HG02884 (cell line): ENCODE measurements around the gene SPEM2.

Source experiments
- ATAC-seq: cut with Tn5 transposase; IDR thresholded peaks from one replicate; pipeline ENCODE4 v1.9.1; 2021; ENCODE audit warnings: mild to moderate bottlenecking, moderate library complexity; ENCODE audit not compliant: unreplicated experiment

Gene SPEM2

DNA sequence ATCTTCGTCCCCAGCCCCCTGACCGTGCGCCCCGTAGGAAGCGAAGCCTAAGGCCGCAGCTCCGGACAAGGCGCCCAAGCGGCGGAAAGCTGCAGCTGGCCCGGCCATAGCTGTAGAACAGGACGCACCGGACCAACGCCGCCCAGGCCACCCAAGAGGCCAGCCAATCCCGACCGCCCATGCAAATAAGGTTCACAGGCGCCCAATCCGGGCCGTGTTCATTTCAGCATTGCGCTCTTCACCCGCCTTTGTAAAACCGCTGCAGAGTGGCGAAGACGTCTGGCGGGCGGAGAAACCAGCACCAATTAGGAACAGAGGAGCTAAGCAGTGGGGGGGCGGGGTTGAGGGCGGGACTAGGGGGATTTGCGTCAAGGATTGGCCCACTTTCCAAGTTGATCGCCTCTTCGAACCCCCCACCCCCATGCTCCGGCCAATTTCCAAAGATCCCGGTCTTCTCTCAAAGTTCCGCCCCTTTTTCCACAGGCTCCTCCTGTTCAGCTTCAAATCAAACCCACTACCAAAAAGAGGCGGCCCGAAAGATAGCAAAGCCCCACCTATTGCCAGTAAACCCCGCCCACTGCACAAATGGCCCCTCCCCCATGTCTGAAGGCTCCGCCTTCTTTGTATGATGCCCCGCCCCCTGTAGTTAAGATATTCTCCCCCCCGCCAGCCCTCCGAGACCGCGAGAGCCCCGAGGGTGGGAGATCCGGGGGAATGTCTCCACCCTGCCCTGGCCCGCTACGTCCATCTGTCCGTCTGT, 21.3 kb upstream of the SPEM2 start, which contains the start of gene TMEM256:
Gene TMEM256, minus strand, starts transcription at position 121 of the 760 bp plus-strand sequence. Its CDS starts 13 bp downstream, at position 108.
- ATAC-seq: peak; percentile 91

DNA sequence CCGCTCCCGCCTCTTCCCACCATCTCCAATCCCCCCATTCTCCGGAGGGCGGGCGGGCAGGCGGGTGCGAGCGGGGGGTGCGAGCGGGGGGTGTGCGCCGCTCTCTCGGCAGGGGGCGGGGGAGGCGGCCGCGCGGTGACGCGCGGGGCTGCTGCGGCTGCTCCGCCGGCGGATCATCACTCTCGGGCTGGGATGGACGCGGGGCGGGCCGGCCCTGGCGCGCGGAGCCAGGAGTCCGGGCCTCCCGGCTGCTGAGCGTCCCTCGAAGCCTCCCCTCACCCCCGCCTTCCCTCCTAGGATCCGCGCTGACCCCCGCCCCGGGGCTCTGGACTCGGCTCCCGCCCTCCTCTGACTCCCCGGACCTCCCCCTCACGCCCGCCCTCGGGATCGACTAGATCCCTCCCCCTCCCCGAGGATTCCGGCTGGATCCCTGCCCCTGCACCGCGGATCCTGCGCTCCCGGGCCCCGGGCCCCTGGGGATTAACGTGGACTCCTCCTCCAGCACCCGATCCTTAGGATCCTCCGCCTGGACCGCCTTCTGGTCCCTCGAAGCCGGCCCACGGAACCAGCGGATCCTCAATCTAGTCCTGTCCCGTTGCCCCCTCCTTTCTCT, 20.6 kb upstream of the SPEM2 start:
- ATAC-seq: no peak

DNA sequence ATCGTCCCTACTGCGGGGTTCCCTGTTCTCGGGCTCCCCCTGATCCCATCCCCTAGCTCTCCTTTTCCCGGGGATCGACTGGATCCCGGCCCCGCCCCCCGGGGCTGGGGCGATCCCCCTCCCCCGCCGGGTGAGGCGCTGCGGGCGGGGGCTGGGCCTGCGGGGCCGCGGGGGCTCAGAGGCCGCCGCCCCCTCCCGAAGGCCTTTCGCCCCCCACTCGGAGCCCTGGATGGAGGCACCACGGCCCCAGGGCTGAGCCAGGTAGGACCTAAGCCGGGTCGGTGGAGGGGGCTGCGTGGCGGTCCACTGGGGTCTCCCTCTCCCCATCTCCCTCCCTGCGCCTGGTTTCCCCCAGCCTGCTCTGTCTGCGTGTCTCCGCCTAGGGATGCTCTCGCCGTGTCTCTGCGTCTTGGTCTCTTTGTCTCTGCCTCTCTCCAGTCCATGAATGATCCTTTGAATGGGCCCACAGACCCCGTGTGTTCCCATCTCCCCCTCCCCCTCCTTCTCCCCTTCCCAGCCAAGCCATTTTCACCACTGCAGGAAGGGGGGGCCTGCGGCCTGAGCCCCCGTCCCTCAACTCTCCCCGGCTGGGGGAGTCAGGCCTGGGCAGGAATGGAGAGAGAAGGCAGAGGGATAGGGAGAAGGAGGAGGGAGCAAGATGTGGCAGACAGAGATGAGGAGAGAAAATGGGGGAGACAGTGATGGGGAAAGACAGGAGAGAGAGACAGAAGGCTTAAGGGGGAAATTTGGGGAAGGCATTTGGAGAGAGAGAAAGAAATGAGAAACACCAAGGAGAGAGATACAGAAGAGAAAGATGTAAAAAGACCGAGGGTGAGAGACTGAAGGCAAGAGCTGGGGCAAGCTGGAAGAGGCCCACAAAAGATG, 19.8 kb upstream of the SPEM2 start:
- ATAC-seq: no peak

DNA sequence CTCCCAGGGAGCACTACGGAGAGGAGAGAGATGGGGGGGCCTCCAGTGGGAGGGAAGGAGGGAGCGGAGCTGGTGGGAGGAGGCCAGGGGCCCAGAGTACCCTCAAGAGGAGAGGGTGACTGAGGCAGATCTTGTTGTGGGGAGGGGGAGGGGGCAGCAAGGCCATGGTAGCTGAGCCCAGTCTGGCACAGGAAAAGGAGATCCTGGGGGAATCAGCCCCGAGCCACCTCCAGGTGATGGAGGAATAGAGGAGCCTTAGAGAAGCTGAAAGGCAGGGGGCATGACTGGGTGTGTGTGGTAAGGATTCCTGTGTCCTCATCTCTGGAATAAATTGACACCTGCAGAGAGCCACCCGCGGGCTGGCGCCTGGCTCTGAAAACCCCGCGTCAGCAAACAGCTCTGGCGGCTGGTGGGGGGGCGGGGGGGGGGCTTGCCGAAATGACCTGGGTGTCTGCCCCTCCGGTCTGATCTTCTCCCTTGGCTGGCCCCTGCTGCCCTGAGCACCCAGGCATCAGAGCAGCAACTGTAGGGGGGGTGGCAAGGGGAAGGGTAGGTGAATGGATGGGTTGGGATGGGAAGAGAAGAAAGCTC, 19.1 kb upstream of the SPEM2 start:
- no peak for ATAC-seq

DNA sequence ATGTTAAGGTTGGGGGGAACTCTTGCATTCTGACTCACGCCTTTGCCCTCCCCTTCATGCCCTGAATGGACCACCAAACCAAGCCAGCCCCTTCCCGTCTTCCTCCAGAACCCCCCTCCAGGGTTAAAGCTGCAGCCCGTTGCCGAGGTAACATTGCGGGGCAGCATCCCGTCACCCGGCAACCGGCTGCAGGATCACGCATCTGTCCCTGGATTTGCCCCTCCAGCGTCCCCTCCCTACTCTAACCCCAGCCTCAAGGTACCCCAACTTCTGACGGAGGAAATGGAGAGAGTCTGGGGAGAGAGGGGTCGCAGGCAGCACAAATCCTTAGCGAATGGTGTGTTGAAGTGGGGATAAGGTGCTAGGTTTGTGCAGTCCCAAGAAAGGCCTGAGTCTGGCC, 18.3 kb upstream of the SPEM2 start:
- no peak for ATAC-seq

DNA sequence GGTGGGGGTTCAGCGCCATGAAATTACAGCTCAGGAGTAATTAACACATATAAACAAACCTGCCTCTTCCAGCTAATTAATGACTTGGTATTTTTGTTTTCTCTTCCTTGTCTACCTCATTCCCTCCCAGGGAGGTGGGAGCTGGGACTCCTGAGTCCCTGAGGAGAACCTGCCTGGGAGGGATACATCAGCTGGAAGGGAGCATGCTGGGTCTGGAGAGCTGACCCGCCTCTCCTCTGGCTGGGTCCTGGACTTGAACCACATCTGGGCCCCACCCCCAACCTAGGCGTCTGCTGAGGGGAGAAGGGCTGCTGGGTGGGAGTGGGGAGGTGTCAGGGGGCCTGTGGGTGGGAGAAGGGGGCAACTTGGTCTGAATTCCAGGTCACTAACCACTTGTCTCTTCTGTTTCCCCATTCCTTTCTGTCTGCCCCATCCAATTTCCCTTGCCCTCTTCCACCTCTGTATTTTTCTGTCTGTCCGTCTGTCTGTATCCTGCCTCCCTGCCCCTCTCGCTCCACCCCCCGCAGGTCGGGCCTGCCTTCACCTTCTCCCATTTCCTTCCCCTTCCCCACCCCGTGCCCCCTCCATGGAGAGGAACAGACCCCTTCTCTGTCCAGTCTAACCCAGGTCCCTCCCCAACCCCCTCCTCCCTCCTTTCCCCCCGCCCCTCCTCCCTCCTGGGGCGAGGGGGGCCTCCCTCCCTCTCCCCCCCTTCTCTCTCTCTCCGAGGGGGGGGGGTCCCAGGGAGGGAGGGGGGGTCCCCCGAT, 17.7 kb upstream of the SPEM2 start, which contains the start of gene NLGN2:
Gene NLGN2, plus strand, starts transcription at position 361 of the 767 bp plus-strand sequence. CDS start 411 bp downstream, outside the sequence.
- no peak for ATAC-seq

DNA sequence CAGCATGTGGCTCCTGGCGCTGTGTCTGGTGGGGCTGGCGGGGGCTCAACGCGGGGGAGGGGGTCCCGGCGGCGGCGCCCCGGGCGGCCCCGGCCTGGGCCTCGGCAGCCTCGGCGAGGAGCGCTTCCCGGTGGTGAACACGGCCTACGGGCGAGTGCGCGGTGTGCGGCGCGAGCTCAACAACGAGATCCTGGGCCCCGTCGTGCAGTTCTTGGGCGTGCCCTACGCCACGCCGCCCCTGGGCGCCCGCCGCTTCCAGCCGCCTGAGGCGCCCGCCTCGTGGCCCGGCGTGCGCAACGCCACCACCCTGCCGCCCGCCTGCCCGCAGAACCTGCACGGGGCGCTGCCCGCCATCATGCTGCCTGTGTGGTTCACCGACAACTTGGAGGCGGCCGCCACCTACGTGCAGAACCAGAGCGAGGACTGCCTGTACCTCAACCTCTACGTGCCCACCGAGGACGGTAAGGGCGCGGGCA, 17.1 kb upstream of the SPEM2 start:
- ATAC-seq: no peak

DNA sequence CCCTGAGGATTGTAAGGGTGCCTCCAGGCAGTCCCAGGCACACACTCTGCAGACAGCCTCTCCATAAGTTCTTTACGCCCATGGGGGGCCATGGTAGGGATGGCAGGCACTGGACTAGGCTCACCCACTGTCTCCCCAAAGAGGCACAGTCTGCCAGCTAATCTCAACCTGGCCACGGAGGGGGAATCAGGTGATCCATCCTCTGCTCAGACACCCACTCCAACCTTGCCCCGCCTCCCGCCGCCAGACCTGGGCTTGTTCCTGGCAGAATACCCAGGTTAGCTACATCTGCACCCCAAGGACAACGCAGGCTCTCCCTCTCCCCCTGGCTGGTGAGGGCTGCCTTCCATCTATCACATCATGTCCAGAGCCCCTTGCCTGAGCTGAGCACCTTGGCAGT, 16.6 kb upstream of the SPEM2 start:
- ATAC-seq: no peak

DNA sequence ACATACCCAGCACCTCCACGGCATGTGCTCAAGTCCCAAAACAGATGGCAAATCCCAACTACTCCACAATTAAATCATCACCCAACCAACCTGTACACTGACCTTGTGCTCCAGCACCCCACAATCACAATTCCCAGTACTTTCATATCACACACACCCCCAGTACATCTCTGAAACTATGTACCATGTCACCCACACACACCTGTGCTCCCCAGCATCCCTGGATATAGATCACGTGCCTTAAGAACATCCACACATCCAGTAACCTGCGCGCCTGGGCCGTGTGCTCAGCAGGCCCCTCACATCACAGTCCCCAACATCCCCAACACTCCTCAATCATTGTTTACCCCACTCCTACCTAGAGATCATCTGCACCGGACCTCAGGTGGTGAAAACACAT, 15.7 kb upstream of the SPEM2 start:
- no peak for ATAC-seq

DNA sequence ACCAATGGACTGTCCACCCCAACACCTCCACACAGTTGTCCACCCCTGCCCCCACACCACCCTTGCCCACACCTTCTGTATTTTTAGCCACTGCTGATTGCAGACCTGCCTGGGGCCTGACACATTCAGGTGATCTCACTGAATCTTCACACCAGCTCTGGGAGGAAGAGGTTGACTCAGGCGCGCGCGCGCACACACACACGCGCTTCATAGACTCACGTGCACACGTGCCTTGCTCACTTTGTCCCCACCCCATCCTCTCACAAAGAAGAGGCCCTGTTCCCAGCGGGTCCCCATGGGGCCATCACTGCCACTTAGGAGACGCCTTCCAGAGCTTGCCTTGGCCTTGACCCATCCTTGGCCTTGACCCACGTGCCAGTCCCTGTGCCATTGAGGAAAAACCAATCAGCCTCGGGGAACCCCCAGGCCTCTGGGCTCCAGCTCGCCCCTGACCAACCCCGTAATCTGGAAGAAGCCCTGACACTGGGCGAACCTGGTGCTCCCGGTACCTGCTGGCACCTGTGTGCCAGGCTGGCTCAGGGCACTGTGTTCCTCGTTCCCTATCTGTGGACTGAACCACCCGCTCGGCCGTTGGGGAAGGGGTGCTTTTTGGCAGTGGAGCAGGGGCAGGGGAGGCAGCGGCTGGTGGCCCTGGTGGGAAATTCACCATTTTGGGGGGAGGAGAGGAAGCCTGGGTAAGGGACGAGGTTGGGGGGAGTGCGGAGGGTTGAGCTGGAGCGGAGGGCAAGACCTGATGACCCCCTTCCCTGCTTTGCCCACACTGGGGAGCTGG, 14.6 kb upstream of the SPEM2 start:
- ATAC-seq: no peak

DNA sequence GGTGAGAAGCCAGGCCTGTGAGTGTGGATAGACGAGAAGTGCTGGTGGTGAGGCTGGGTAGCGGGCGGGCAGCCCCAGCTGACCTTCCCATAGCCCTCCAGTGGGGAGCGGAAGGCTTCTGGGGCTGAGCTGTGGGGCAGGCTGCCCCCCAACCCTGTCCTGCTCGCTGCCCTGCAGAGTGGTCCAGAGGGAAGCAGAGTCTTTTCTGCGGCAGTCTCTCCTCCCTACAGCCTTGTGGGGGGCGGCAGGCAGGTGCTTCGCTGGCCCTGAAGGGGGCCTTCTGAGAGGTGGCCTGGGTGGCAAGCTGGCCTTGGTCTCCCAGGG, 14.0 kb upstream of the SPEM2 start:
- no peak for ATAC-seq

DNA sequence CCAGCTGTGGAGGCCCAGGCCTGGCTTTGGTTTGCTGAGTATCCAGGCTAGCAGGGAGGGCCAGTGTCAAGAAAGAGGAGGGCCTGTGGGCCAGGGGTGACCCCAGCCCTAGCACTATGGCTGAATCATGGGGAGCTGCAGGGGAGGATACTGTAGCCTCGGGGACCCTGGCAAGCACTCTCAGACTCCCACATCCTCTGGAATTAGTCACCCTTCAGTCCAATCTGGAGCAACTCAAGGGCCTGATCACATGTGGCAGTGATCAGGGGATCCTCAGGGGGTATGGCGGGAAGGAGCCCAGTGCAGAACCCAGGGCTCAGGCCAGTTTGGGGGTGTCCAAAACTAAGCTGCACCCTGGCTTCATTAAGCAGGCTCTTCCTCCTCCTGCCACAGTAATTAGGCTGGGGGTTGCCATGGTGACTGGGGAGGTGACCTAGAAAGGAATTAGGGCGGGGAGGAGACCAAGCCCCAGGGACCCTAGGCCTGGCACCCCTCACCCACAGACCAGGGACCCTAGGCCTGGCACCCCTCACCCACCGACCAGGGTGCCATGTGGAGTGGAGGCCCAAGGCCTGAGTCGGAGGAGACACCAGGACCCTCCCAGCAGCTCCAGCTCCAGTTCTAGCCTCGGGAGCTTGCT, 11.9 kb upstream of the SPEM2 start:
- ATAC-seq: no peak

DNA sequence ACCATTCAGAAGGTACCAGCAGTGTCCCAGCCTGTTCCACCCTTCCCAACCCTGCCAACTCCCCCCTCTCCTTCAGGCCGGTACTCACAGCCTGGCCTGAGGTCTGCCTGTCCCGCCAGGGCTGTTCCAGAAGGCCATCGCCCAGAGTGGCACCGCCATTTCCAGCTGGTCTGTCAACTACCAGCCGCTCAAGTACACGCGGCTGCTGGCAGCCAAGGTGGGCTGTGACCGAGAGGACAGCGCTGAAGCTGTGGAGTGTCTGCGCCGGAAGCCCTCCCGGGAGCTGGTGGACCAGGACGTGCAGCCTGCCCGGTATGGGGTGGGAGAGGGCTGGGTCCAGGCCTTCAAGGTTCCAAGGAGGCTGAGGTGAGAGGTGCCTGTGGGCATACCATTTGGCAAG, 10.6 kb upstream of the SPEM2 start:
- ATAC-seq: no peak

DNA sequence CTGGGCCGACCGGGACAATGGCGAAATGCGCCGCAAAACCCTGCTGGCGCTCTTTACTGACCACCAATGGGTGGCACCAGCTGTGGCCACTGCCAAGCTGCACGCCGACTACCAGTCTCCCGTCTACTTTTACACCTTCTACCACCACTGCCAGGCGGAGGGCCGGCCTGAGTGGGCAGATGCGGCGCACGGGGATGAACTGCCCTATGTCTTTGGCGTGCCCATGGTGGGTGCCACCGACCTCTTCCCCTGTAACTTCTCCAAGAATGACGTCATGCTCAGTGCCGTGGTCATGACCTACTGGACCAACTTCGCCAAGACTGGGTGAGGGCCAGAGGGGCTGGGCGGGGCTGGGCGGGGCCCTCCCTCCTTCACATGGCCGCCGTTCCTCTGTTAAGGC, 9.6 kb upstream of the SPEM2 start:
- ATAC-seq: no peak

DNA sequence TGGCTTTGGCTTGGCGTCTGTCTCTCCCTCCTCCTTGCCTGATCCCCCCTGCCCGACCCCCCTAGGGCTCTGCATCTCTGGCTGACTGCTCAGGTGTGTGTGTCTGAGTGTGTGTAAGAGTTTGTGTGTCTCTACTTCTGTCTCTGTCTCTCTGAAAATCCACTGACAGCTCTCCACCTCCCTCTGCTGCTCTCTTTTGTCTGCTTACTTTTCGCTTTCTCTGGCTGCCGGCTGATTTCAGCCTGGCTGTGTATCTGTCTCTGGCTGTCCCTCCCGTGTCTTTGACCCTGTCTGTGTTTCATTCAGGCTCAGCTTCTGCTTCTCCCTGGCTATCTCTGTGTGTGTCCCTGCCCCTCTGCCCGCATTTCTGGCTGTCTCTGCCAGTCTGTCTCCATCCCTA, 9.1 kb upstream of the SPEM2 start:
- no peak for ATAC-seq

DNA sequence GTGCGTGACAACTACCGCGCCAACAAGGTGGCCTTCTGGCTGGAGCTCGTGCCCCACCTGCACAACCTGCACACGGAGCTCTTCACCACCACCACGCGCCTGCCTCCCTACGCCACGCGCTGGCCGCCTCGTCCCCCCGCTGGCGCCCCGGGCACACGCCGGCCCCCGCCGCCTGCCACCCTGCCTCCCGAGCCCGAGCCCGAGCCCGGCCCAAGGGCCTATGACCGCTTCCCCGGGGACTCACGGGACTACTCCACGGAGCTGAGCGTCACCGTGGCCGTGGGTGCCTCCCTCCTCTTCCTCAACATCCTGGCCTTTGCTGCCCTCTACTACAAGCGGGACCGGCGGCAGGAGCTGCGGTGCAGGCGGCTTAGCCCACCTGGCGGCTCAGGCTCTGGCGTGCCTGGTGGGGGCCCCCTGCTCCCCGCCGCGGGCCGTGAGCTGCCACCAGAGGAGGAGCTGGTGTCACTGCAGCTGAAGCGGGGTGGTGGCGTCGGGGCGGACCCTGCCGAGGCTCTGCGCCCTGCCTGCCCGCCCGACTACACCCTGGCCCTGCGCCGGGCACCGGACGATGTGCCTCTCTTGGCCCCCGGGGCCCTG, 8.3 kb upstream of the SPEM2 start:
- ATAC-seq: no peak

DNA sequence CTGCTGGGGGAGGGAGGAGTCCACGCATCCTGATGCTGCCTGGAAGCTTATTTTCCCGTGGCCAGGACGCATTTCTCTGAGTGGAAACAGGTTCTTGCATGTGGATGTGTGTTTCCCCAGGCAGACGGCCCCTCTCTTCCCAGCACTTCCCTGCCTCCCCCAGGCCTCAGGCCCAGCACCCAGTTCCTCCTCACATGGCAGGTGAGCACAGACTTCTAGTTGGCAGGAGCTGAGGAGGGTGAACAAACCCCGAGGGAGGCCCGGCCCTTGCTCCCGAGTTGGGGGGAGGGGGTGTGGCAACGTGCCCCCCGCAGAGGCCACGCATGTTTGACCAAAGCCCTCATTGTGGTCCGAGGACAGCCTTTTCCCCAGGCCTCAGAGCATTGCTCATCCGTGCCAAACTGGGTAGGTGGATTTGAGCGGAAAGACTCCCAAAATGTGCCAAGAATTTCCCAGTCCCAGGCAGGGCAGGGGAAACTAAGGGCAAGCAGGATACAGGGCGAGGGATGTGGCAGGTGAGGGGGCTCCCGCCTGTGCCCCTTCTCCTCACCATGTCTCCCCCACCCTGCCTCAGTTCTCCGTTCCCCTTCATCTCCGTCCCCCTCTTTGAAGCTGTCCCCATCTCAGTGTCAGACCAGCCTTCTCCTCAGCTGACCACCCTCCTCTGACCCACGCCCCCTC, 6.8 kb upstream of the SPEM2 start:
- no peak for ATAC-seq
